AG08396 (cell line): ENCODE results near the gene SLC22A31.
"Not testable (repeated sequence)": the region's sequence is repeated elsewhere in the genome, so short reads cannot be mapped to it uniquely, and the experiment has no call there.

ENCODE experiments used
- DNase-seq: peaks from one replicate; pipeline ENCODE4 v3.0.0; 2012; ENCODE audit warnings: low spot score, mixed read lengths

SLC22A31 gene

GRCh38 chr16:89178453-89179147 is 21.7 kb downstream of the SLC22A31 start:
- no peak for DNase-seq

GRCh38 chr16:89177501-89177900 is 22.8 kb downstream of the SLC22A31 start:
- DNase-seq = no peak

- DNase-seq = no peak
Measured at GRCh38 chr16:89176717-89177116, 23.6 kb downstream of the SLC22A31 start.

GRCh38 chr16:89176147-89176690 is 24.1 kb downstream of the SLC22A31 start:
- no peak for DNase-seq

GRCh38 chr16:89175280-89176146 is 24.8 kb downstream of the SLC22A31 start:
- DNase-seq = no peak

GRCh38 chr16:89174877-89175276 is 25.5 kb downstream of the SLC22A31 start:
- no peak for DNase-seq

- no peak for DNase-seq
Measured at GRCh38 chr16:89174055-89174827, 26.1 kb downstream of the SLC22A31 start.

- no peak for DNase-seq
Measured at GRCh38 chr16:89173174-89173921, 27.0 kb downstream of the SLC22A31 start.

GRCh38 chr16:89172528-89173173 is 27.7 kb downstream of the SLC22A31 start:
- DNase-seq = no peak

- no peak for DNase-seq
Measured at GRCh38 chr16:89172171-89172527, 28.2 kb downstream of the SLC22A31 start.

- DNase-seq = peak; percentile 98
Measured at GRCh38 chr16:89171216-89172170, 28.8 kb downstream of the SLC22A31 start, which contains the start of gene CDH15. Gene CDH15, plus strand, starts transcription at chr16:89171748. Its CDS starts 84 bp downstream, at chr16:89171832.

GRCh38 chr16:89170346-89171215 is 29.8 kb downstream of the SLC22A31 start:
- no peak for DNase-seq

GRCh38 chr16:89169778-89170177 is 30.6 kb downstream of the SLC22A31 start:
- no peak for DNase-seq

- no peak for DNase-seq
Measured at GRCh38 chr16:89168381-89169189, 31.8 kb downstream of the SLC22A31 start.

- DNase-seq = peak; percentile 92
Measured at GRCh38 chr16:89167425-89167941, 32.9 kb downstream of the SLC22A31 start.

GRCh38 chr16:89166696-89167424 is 33.5 kb downstream of the SLC22A31 start:
- no peak for DNase-seq

GRCh38 chr16:89165681-89165979 is 34.7 kb downstream of the SLC22A31 start:
- not testable (repeated sequence) for DNase-seq
